ENCODE measurements around the gene QSER1. TPM values are rescaled to one million over a fixed set of nuclear protein-coding genes. Genes with fewer than 3 reads are reported as not detected.

Gene QSER1
- total RNA-seq, 2 experiments from 2014 or later: 11.8 to 16.6 TPM

- ChIA-PET POLR2A (no interaction called here), CTCF (interaction anchor here (0.6 to 1.9 kb wide), 2 partner anchors 23 to 65 kb away, joined by 3 to 4 read pairs; no protein-coding TSS in a partner anchor)
- Mint-ChIP-seq H3K4me1 (peaks cover 9% of the 10 kb centered on the region), H3K36me3 (ENCODE audit: low read depth) (peaks cover 2% of the 10 kb centered on the region), H3K4me3 (no peak overlapping the region), H3K27me3 (peaks cover 10% of the 10 kb centered on the region), H3K9me3 (ENCODE audit: low read depth) (peaks cover 8% of the 10 kb centered on the region), H3K27ac (no peak overlapping the region)
- DNase-seq (no peak), ATAC-seq (no peak)
- intact Hi-C loops (cut with DNase I, micrococcal nuclease): no loop called here
Measured at GRCh38 chr11:33000181-33000580, 107.6 kb downstream of the QSER1 start.

- H3K4me3 Mint-ChIP-seq: no peak overlapping the region
- ATAC-seq (no peak), DNase-seq (no peak)
- peaks cover 2% of the 10 kb centered on the region for H3K36me3 Mint-ChIP-seq (ENCODE audit: low read depth)
- intact Hi-C loops (cut with DNase I, micrococcal nuclease): no loop called here
- H3K9me3 Mint-ChIP-seq (ENCODE audit: low read depth): peaks cover 8% of the 10 kb centered on the region
- peaks cover 9% of the 10 kb centered on the region for H3K27me3 Mint-ChIP-seq
- H3K4me1 Mint-ChIP-seq: peaks cover 20% of the 10 kb centered on the region
- CTCF ChIA-PET: interaction anchor here (1.9 kb wide), 1 partner anchor 64 kb away, joined by 4 read pairs; no protein-coding TSS in a partner anchor
- POLR2A ChIA-PET: no interaction called here
- H3K27ac Mint-ChIP-seq: no peak overlapping the region
Measured at GRCh38 chr11:33001281-33001680, 108.7 kb downstream of the QSER1 start.

GRCh38 chr11:33001751-33002542, 109.3 kb downstream of the QSER1 start:
- H3K4me3 Mint-ChIP-seq: no peak overlapping the region
- intact Hi-C loops (cut with DNase I, micrococcal nuclease): no loop called here
- ATAC-seq: no peak
- peaks cover 2% of the 10 kb centered on the region for H3K36me3 Mint-ChIP-seq (ENCODE audit: low read depth)
- no peak overlapping the region for H3K27ac Mint-ChIP-seq
- peaks cover 8% of the 10 kb centered on the region for H3K9me3 Mint-ChIP-seq (ENCODE audit: low read depth)
- ChIA-PET POLR2A (no interaction called here), CTCF (interaction anchor here (1.9 kb wide), 1 partner anchor 63 kb away, joined by 4 read pairs; no protein-coding TSS in a partner anchor)
- H3K27me3 Mint-ChIP-seq: peaks cover 13% of the 10 kb centered on the region
- DNase-seq: no peak
- H3K4me1 Mint-ChIP-seq: peaks cover 25% of the 10 kb centered on the region

- Mint-ChIP-seq H3K4me3 (no peak overlapping the region), H3K9me3 (ENCODE audit: low read depth) (no peaks in the 10 kb centered on the region), H3K36me3 (ENCODE audit: low read depth) (no peaks in the 10 kb centered on the region), H3K4me1 (peaks cover 28% of the 10 kb centered on the region), H3K27me3 (peaks cover 14% of the 10 kb centered on the region), H3K27ac (no peak overlapping the region)
- ATAC-seq (peak; percentile 65), DNase-seq (peak; percentile 18)
- ChIA-PET POLR2A (no interaction called here), CTCF (no interaction called here)
- intact Hi-C loops (cut with DNase I, micrococcal nuclease): no loop called here
Measured at GRCh38 chr11:33005175-33005574, 112.6 kb downstream of the QSER1 start.

GRCh38 chr11:33006010-33006409, 113.4 kb downstream of the QSER1 start:
- Mint-ChIP-seq H3K4me3 (no peak overlapping the region), H3K36me3 (ENCODE audit: low read depth) (no peaks in the 10 kb centered on the region), H3K27ac (no peak overlapping the region), H3K9me3 (ENCODE audit: low read depth) (no peaks in the 10 kb centered on the region), H3K27me3 (peaks cover 17% of the 10 kb centered on the region), H3K4me1 (peaks cover 32% of the 10 kb centered on the region)
- ChIA-PET CTCF (interaction anchor here (1.0 kb wide), 1 partner anchor 60 kb away, joined by 3 read pairs; no protein-coding TSS in a partner anchor), POLR2A (no interaction called here)
- DNase-seq (no peak), ATAC-seq (no peak)
- intact Hi-C loops (cut with DNase I, micrococcal nuclease): no loop called here

GRCh38 chr11:33013755-33014154, 121.1 kb downstream of the QSER1 start:
- Mint-ChIP-seq H3K36me3 (ENCODE audit: low read depth) (no peaks in the 10 kb centered on the region), H3K27ac (no peak overlapping the region), H3K4me1 (peaks cover 46% of the 10 kb centered on the region), H3K27me3 (peaks cover 34% of the 10 kb centered on the region), H3K9me3 (ENCODE audit: low read depth) (no peaks in the 10 kb centered on the region), H3K4me3 (no peak overlapping the region)
- ATAC-seq (no peak), DNase-seq (no peak)
- CTCF ChIA-PET: interaction anchor here (0.6 kb wide), 1 partner anchor 33 kb away, joined by 4 read pairs; no protein-coding TSS in a partner anchor
- intact Hi-C loops (cut with DNase I, micrococcal nuclease): loop anchor here in 1 of 2 experiments (5.0 kb wide), 2 partner anchors 51 to 244 kb away; partner anchors contain the start of gene HIPK3
- POLR2A ChIA-PET: no interaction called here

- Mint-ChIP-seq H3K27ac (peak within 1 kb of the TSS; percentile 37), H3K36me3 (ENCODE audit: low read depth) (no peaks in the 10 kb centered on the region), H3K4me3 (peak within 1 kb of the TSS; percentile 75), H3K9me3 (ENCODE audit: low read depth) (no peaks in the 10 kb centered on the region), H3K4me1 (peaks cover 43% of the 10 kb centered on the region), H3K27me3 (peaks cover 29% of the 10 kb centered on the region)
- CTCF ChIA-PET: interaction anchor here (0.9 to 1.5 kb wide), 8 partner anchors 12 to 146 kb away, joined by 3 to 6 read pairs (median 4); partner anchors contain the start of gene CSTF3
- POLR2A ChIA-PET: interaction anchor here (0.5 to 1.1 kb wide), 2 partner anchors 23 to 1064 kb away, joined by 3 to 6 read pairs; partner anchors contain the start of gene TCP11L1
- peak; percentile 81 for ATAC-seq
- DNase-seq: peak; percentile 90
- intact Hi-C loops (cut with DNase I, micrococcal nuclease): loop anchor here in 1 of 2 experiments (1.0 to 5.0 kb wide), 2 partner anchors 23 to 434 kb away; partner anchors contain the start of genes EIF3M and TCP11L1
Measured at GRCh38 chr11:33015621-33016551, 123.3 kb downstream of the QSER1 start, which contains the start of gene DEPDC7. Gene DEPDC7 (plus strand): TSS chr11:33015878. CDS start chr11:33015956, 78 bp downstream.

- Mint-ChIP-seq H3K36me3 (ENCODE audit: low read depth) (no peaks in the 10 kb centered on the region), H3K9me3 (ENCODE audit: low read depth) (no peaks in the 10 kb centered on the region), H3K27me3 (peaks cover 29% of the 10 kb centered on the region), H3K4me3 (peak overlapping the region; percentile 75), H3K4me1 (peaks cover 42% of the 10 kb centered on the region), H3K27ac (no peak overlapping the region)
- CTCF ChIA-PET: interaction anchor here (0.9 to 1.5 kb wide), 7 partner anchors 17 to 145 kb away, joined by 3 to 6 read pairs (median 4); partner anchors contain the start of gene CSTF3
- DNase-seq: no peak
- no peak for ATAC-seq
- intact Hi-C loops (cut with DNase I, micrococcal nuclease): loop anchor here in 1 of 2 experiments (5.0 kb wide), 1 partner anchor 434 kb away; the partner anchor contains the start of gene EIF3M
- POLR2A ChIA-PET: interaction anchor here (1.1 kb wide), 1 partner anchor 22 kb away, joined by 6 read pairs; the partner anchor contains the start of gene TCP11L1
Measured at GRCh38 chr11:33016654-33017053, 124.0 kb downstream of the QSER1 start.

GRCh38 chr11:33017478-33017877, 124.9 kb downstream of the QSER1 start:
- no peak for ATAC-seq
- Mint-ChIP-seq H3K36me3 (ENCODE audit: low read depth) (no peaks in the 10 kb centered on the region), H3K4me1 (peaks cover 40% of the 10 kb centered on the region), H3K27ac (no peak overlapping the region), H3K4me3 (no peak overlapping the region), H3K27me3 (peaks cover 29% of the 10 kb centered on the region), H3K9me3 (ENCODE audit: low read depth) (no peaks in the 10 kb centered on the region)
- ChIA-PET CTCF (no interaction called here), POLR2A (no interaction called here)
- intact Hi-C loops (cut with DNase I, micrococcal nuclease): loop anchor here in 1 of 2 experiments (5.0 kb wide), 1 partner anchor 435 kb away; the partner anchor contains the start of gene EIF3M
- DNase-seq: no peak

- CTCF ChIA-PET: no interaction called here
Measured at GRCh38 chr11:33017965-33018364, 125.4 kb downstream of the QSER1 start.

More at GRCh38 chr11:33017965-33018364, 125.4 kb downstream of the QSER1 start:
- Mint-ChIP-seq H3K27me3 (peaks cover 29% of the 10 kb centered on the region), H3K4me1 (peaks cover 35% of the 10 kb centered on the region), H3K4me3 (no peak overlapping the region), H3K9me3 (ENCODE audit: low read depth) (no peaks in the 10 kb centered on the region), H3K36me3 (ENCODE audit: low read depth) (no peaks in the 10 kb centered on the region), H3K27ac (no peak overlapping the region)
- POLR2A ChIA-PET: no interaction called here
- no peak for ATAC-seq
- DNase-seq: no peak
- intact Hi-C loops (cut with DNase I, micrococcal nuclease): loop anchor here in 1 of 2 experiments (5.0 kb wide), 1 partner anchor 436 kb away; the partner anchor contains the start of gene EIF3M
